AG08395 (cell line): ENCODE data around the gene NCAPH2.

ENCODE experiments used
- DNase-seq: peaks from one replicate; pipeline ENCODE4 v3.0.0; 2012; ENCODE audit warnings: mixed read lengths, low spot score

Gene NCAPH2

DNA sequence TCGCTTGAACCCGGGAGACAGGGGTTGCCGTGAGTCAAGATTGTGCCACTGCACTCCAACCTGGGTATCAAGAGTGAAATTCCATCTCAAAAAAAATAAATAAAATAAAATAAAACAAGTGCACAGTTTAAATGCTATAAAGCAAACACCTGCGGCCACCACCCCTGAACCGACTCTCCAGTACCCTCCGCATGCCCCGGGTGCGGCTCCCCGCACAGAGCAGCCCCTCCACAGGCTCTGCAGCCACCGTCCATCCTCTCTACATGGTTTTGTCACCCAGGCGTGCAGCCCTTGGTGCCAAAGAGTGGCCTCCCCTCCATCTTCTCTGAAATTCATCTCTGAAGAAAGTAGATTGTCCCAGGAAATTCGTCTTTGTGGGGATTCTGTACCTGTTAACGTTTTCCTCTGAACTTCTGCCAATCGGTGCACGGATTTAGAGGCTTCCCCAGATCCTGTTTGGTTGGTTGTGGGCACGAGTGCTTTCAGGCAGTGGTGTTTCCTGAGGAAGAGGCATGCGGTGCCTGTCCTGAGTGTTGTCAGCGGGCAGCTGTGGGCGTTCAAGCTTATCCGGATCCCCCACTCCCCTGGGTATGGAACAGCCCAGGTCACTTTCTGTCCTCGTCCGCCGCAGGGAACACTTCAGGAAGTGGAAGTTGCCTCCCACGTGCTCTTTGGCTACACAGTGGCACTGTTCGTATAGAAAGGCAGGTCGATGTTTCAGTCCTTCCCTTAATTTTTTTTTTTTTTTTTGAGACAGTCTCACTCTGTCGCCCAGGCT is 17.3 kb upstream of the NCAPH2 start:
- DNase-seq: no peak

DNA sequence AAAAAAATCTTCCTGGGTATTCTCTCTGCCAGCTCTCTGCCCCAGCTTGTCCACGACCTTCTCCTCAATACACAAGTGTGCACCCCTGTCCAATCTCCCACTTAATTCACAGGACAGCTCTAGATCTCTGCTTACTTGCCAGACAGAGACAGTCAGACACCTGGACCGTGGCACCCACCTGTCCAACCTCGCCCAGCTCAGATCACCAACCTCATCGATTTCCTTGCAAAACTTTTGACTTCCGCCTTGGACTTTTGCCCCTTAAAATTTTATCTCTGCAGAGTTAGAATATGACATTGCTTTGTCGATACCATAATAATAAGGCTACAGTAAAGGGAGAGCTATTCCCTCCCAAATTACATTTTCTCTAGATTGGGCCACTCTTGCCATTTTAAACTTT is 10.9 kb upstream of the NCAPH2 start:
- no peak for DNase-seq

DNA sequence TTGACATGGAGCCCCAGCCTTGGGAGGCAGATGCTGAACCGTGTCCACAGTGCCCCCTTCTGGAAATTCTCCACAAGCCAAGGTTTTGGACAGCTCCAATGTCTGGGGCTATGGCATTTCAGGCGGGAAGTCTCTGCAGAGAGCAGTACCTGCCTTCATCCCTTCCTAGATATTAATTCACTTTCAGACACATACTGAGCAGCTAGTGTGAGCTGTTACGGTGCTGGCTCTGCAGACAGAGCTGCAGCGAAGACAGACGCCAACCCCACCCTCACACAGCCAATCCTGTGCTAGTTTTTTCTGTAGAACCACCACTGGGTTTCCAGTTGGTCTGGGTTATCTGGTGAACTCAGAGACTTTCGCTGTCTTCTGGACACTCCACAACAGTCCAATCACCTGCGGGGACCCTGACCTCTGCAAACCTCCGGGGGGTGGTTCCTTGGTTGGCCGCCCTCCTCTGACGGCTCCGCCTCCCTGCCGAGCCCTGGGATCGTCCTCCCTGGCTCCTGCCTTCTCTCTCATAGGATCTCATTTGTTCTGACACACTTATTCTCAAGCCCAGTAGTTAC is 9.6 kb upstream of the NCAPH2 start:
- DNase-seq: peak; percentile 70

DNA sequence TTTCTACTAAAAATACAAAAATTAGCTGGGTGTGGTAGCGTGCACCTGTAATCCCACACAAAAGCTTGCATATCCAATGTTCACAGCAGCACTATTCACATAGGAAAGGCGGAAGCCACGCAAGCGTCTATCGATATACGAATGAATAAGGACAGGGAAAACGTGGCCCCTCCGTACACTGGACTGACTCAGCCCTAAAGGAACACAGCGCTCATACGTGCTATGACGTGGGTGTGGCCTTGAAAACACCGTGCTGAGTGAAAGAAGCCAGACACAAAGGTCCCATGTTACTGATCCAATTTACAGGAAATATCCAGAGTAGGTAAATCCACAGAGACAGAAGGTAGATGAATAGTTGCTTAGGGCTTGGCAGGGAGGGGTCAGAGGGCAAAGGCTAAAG is 7.6 kb upstream of the NCAPH2 start:
- no peak for DNase-seq

DNA sequence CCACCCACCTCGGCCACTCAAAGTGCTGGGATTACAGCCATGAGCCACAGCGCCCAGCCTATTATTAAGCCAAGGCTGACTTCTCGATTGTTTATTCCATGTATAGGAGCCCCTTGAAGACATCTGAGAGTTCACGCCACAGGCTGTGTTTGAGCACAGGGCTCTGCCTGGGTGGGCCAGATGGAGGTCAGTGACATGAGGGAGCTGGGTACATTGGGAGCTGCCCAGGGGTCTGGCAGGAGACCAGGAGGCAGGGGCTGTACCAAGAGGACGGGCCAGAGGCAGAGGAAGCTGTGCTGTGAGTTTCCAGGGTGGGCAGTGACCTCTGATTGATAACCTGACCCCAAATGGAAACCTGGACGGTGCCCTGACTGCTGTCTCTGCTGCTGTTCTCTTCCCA is 5.9 kb upstream of the NCAPH2 start:
- DNase-seq: no peak

DNA sequence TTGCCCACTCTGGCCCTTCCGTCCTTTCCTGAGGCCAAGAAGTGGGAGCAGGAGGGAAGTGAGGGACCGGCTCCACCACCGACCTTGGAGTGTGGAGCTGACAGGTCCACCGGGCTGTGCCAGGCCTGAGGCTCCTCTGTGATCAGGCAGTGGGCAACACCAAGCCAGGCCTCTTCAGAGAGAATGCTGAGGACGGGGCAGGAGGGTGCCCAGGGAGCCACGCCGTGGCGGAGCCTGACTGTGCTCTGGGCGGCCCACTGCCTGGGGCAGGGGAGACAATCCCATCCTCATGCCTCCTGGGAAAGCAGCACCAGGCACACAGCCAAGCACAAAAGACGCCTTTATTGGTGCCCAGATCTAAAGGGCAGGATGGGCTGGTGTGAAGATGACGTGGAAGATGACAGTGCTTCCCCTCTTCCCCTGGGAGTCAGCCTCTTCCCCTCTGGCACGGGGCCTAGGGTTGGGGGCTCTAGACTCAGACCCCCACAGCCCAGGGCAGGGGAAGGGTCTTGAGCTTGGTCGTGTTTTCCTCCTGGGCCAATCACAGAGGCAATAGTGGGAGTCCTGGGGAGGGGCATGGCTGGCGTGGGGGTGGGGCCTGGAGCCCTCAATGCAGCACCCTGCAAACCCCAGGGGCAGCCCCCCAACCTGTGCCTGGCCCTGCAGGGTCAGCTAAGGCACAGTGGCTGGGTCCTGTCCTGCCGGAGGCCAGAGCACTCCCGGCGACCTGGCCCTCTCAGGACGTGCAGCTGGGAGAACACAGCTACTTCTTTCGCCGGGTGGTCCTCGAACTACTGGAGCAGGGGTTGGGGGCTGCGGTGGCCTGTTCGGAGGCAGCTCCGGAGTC is 5.2 kb upstream of the NCAPH2 start:
- DNase-seq: no peak

DNA sequence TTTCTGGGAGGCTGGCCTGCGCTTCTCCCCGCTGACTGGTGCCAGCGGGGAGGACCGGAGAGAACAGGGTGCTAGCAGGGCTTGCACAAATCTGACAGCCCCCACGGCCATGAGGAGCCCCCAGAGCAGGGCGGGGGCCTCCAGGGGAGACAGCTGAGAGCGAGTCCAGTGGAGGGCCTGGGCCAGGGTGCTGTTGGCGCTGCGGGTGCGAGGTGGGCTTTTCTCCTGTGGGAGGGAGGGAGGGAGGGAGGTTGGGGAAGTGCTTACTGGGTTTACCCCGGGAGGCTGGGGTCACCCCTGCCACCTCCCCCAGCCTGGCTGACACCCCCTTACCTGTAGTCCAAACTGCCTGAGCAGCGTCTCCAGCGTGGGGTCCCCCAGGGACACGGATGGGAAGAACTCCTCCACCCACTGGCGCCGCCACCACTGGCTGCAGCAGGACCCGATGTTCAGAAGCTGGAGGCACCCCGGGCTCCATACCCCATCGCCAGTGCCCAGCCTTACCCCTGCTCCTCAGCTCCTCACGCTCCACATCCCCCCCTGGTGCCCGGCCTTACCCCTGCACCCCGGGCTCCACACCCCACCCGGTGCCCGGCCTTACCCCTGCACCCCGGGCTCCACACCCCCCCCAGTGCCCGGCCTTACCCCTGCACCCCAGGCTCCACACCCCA is 4.4 kb upstream of the NCAPH2 start:
- no peak for DNase-seq

DNA sequence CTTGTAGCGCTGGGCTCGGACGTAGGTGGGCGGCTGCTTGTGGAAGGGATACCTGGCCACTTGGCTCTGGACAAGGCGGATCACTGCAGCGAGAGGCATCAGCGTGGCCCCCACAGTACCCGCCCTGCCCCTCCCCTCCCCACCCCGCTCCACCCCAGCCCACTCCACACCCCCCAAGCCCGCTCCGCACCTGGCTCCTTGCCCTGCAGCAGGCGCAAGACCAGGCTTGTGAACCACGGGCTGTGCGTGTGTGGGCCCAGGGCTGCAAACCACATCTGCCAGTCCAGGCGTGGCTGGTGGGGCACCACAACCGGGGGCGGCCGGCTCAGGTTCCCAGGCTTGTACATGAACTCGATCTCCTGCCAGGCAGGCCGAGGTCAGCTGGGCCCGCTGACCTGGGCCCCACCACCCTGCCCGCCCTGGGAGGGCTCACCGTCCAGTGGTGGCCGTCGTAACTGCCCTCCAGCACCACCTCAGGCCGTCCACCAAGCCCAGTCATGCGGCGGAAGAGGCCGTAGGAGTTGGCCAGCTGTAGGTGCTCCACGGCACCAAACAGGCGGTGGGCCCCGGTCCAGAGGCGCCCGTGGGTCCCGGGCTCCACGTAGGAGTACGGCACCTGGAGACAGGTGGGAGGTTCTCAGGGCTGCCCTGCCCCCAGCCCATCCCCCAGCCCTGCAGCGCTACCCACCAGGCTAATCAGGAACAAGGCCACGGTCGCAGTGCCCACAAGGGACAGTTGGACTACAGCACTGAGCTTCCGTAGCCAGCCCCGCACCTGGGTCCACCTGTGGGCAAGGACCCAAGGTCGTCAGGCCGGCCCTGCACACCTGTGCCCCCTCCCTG is 3.4 kb upstream of the NCAPH2 start:
- no peak for DNase-seq

DNA sequence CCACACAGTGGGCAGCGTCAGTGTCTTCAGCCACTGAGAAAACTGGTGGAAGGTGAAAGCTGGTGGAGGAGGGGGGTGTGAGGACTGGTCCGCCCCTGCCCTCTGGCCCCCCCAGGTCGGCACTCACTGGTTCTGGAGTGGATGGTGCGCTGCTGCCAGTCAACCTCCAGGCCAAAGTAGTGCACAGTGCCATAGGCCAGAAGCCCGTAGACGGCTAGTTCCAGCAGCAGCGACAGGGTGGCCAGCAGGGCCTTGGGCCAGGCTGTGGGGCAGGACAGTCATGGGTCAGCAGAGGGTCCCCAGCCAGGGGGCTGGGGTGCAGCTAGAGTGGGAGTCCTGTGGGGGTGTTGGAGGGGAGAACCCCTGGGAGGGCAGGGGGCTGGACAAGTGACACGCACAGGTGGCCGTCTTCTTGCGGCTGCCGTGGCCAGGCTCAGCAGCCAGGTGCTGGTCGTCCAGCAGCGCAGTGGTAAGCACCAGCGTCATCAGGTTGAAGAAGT is 2.7 kb upstream of the NCAPH2 start:
- no peak for DNase-seq

DNA sequence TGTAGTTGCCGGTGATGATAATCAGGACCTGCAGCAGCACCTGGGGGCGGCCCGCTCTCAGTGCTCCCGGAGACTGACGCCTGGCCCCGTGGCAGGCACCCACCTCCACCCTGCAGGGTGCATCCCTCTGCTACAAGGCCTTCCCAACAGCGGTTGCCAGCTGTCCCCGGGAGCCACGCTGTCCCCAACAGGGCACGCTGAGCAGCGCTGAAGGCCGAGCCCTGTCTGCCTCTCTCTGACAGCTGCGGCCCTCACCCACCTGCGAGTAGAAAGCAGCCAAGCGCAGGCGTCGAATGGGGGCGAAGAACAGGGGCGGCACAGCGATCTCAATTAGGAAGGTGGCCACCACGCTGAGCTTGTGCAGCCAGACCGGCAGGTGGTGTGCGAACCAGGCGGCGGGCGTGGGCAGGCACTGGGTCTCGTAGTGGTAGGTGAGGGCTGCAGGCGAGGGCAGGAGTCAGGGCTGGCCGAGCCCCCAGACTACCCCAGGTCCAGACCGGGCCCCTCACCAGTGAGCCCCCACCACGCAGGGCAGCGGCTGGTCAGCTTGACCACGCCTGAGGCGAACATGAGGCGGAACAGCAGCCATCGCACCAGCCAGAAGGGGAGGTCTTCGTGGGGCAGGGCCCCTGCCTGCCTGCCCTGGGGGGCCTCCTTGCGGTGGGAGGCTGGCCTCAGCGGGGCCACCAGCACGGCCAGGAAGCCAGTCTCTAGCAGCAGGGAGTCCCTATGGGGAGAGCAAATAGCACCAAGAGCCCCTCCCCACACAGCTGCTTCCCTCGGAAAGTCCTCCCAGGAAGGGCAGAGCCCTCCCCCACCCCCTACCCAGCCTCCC is 2.0 kb upstream of the NCAPH2 start:
- DNase-seq: no peak

DNA sequence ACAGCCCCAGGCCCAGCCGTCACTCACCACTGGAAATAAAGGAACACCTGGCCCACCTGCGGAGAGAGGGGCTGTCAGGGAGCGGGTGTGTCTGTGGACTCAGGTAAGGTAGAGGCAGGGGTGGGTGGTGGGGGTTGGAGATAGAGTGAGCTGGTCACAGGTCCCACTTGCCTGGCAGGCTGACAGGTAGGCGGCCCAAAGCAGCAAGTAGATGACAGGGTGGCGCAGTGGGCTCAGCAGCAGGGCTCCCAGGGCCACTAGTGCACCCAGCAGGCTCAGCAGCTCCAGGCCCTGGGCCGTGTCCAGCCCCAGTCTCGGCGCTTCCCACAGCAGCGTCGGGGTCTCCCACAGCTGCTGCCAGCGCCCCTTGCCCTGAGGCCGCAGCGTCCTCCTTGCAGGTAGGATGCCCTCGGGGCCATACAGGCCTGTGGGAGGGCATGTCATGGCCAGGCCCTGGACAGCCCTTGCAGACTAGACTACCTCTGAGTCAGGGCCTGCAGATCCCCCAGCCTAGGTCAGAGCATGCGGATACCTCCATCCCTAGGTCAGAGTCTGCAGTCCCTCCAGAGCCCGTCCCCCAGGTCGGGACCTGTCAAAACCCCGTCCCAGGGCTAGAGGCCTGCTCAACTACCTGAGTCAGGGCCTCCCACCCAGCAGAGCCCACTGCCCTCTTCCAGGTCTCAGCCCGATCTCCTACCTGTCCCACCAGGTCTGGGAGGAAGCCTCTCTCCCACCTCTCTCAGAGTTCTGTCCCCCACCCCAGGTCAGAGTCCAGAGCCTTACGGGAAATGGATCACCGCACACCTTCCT is 1.2 kb upstream of the NCAPH2 start:
- DNase-seq: no peak

DNA sequence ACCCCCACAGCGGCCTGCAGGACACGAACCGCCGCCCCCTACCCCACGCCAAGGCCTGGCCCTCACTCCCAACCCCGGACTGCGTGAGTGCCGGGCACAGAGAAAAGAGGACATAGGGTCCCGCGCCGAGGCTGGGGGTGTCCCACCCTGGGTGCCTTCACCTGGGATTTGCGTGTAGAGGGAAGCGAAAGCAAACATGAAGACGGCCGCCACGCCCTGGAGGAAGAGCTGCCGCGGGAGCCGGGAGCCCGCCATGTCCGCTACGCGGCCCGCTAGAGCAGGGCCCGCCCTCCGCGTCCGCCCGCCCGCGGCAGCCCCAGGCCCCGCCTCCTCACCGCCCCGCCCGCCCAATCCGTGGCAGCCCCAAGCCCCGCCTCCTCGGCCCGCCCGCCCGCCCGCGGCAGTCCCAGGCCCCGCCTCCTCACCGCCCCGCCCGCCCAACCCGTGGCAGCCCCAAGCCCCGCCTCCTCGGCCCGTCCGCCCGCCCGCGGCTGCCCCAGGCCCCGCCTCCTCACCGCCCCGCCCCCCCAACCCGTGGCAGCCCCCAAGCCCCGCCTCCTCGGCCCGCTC is 518 bp upstream of the NCAPH2 start, which contains the start of gene LMF2:
Gene LMF2 (minus strand): TSS at position 282 of the 570 bp plus-strand sequence. CDS start 27 bp downstream, at position 255.
- peak; percentile 97 for DNase-seq

DNA sequence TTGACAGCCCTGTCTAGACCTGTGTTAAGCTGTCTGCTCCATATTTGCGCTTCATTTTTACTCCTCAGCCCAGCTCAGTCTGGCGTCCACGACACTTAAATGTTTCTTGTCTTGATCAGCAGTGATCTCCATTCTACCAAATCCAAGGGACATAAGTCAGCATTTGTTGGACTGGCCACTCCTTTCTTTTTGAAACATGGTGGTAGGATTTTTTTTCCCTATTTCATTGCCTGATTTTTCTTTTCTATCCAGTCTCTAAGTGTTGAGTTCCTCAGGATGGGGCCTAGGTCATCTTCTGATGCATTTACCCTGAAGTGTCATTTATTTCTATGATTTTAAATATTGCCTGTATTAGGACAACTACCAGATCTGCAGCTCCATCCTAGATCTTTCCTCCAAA is 873 bp downstream of the NCAPH2 start:
- no peak for DNase-seq

DNA sequence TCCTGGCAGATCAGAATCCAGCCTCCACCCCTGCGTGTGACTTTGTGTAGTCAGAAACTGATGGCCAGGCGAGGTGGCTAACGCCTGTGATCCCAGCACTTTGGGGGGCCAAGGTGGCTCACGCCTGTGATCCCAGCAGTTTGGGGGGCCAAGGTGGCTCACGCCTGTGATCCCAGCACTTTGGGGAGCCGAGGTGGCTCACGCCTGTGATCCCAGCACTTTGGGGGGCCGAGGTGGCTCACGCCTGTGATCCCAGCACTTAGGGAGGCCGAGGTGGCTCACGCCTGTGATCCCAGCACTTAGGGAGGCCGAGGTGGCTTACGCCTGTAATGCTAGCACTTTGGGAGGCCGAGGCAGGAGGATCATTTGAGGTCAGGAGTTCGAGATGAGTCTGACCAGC is 5.2 kb downstream of the NCAPH2 start:
- no peak for DNase-seq

DNA sequence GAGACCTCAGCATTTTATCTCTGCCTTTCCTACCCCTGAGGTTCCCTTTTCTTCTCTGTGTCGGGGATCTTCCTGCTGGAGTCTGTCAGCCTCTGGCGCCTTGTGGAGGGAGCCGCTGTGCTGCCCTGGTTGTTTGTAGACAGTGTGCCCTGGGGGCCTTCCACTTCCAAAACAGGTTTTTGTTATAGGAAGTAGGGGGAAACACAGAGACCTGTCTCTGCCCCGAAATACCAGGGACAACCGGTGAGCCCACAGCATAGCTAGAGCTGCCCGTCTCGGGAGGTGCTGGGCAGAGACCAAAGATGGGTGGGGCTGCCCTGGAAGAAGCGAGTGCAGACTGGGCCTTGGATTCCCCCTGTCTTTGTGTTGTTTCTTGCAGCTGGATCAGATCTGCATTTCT is 8.0 kb downstream of the NCAPH2 start:
- DNase-seq: no peak

DNA sequence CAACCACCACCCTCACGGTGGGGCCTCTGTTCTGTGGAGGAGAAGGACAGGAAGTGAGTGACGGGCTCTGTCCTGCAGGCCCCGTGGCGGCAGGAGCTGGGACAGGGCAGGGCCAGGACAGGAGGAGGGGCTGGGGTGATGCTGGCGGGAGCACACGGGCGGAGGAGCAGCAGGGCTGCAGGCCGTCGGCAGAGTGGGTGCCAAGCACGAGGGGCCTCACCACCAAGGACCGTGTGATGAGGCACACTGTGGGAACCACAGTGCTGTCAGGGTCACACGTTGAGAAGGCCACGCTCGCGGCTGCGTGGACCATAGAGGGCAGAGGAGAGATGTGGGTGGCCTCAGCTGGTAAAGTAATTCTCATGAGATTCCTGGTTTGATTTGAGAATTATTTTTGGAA is 8.9 kb downstream of the NCAPH2 start:
- no peak for DNase-seq

DNA sequence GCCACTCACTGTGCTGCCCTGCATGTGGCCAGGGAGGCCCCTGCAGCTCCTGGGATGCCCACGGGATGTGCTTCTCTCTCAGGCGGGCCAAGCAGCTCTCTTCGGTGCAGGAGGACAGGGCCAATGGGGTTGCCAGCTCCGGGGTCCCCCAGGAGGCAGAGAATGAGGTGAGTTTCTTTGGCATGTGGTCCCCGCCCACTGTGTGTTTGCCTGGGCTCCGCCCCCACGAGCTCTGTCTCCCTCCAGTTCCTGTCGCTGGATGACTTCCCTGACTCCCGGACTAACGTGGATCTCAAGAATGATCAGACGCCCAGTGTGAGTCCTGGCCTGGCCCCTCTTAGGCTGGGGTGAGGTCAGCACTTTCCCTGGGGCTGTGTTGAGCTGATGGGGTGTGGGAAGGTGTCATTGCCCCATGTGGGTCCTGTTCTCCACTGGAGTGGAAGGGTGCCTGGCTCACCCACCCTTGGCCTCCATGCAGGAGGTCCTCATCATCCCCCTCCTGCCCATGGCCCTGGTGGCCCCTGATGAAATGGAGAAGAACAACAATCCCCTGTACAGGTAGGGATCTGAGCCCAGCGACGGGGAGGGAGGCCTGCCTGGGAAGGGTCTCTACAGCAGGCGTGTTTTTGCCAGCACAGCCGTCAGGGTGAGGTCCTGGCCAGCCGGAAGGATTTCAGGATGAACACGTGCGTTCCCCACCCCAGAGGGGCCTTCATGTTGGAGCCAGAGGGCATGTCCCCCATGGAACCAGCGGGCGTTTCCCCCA is 9.7 kb downstream of the NCAPH2 start:
- DNase-seq: no peak

DNA sequence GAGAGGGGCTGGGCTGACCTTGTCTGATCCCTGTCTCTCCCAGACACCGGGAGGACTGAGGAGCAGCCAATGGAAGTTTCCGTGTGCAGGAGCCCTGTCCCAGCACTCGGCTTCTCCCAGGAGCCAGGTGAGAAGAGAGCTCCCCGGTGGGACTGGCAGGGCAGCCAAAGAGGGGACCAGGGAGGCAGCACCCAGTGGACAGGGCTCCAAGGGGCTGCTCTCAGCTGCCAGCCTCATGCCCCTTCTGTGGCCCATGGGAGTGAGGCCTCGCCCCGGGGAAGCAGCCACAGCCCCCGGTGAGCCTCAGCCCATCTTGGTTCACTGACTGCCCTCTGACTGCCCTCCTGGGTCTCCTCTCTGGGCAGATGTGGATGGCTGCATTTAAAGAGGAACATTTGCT is 10.6 kb downstream of the NCAPH2 start:
- no peak for DNase-seq
